Stimulated activated CD8-positive, alpha-beta memory T cell treated with anti-CD3 and anti-CD28 coated beads, Interleukin-12 subunit alpha, Interleukin-12 subunit beta, amount 100 ng/mL, for 24 hours (primary cell): ENCODE results near the gene SLC35G3.
"Not testable (repeated sequence)": the region's sequence is repeated elsewhere in the genome, so short reads cannot be mapped to it uniquely, and the experiment has no call there.

Experiments
- DNase-seq: peaks from one replicate; pipeline ENCODE4 v3.0.0-alpha.2; 2020; ENCODE audit errors: extremely low read depth

Gene SLC35G3

GRCh38 chr17:35210741-35211140 lies 16.5 kb upstream of the SLC35G3 start:
- no peak for DNase-seq

- DNase-seq = not testable (repeated sequence)
Observed at GRCh38 chr17:35202582-35202981, 8.4 kb upstream of the SLC35G3 start.

DNA sequence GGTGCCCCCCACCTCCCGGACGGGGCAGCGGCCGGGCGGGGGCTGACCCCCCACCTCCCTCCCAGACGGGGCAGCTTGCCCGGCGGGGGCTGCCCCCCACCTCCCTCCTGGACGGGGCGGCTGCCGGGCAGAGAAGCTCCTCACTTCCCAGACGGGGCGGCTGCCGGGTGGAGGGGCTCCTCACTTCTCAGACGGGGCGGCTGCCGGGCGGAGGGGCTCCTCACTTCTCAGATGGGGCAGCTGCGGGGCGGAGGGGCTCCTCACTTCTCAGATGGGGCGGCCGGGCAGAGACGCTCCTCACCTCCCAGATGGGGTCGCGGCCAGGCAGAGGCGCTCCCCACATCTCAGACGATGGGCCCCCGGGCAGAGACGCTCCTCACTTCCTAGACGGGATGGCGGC lies 869 bp upstream of the SLC35G3 start:
- not testable (repeated sequence) for DNase-seq

DNA sequence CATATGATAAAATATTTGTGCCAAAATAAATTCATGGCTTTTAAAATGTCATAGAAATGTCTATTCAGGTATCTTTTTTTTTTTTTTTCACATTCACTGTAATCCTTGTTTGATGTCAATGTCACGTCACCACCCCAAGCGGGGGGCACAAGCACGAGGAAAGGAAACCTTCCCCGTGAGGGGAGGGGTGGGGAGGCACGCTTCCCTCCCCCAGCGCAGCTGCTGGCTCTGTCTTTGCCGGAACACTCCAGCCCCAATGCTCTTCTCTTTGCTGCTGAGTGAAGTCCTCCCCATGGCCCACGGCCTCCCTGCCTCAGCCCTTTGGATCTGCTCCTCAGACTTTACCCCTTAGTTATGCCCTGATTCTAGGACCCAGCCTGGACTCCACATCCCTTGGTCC lies 1.5 kb downstream of the SLC35G3 start:
- DNase-seq = no peak

DNA sequence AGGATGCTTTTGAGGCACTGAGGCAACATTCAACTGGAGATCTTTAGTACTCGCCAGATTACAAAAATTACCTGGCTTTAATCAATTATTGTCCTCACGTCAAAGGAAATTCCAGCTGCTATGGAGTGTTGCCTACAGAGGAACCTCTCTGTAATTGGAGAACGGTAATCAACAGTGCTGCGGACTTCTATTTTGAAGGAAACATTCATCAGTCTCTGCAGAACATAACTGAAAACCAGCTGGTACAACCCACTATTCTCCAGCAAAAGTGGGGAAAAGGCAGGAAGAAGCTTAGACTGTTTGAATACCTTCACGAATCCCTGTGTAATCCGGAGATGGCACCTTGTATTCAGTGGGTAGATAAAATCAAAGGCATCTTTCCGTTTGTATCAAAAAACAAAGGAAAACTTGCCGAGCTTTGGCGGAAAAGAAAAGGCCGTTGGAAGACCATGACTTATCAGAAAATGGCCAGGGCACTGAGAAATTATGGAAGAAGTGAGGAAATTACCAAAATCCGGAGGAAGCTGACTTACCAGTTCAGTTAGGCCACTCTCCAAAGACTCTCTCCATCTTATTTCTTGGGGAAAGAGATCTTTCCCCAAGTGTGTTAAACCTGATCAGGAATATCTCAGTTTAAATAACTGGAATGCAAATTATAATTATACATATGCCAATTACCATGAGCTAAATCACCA lies 3.0 kb downstream of the SLC35G3 start:
- DNase-seq = no peak

- no peak for DNase-seq
Observed at GRCh38 chr17:35189291-35189690, 4.9 kb downstream of the SLC35G3 start.

DNA sequence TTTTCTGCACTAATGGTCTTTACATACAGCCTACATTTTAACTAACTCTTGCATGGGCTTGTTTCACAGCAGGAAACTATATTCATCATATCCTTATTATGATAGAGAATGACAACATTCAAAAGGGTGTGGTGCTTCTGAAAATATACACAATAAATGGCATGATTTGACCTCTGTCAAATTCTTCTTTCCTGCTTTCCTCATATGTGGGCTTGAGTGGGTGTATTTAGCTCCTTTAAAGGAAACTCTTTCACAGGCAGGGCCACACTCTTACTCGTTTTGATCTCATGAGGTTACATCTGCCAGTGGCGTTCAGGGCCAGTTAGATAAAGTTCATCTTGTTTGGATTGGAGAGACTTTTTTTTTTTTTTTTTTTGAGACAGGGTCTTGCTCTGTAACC lies 6.1 kb downstream of the SLC35G3 start:
- DNase-seq = no peak

- DNase-seq = no peak
Observed at GRCh38 chr17:35187481-35187880, 6.7 kb downstream of the SLC35G3 start.

DNA sequence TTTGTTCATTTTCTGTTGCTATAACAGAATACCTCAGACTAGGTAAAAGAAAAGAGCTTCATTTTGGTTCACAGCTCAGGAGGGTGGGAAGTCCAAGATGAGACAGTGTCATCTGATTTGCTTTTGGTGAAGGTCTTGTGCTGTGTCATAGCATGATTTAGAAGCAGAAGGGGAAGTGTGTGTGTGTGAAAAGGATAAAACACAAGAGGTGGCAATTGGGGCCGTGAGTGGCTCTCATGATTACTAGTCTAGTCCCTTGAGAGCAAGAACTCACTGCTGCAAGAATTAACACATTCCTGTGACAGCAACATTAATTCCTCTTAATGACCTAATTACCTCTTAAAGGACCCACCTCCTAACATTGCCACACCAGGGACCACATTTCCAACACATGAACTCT lies 8.3 kb downstream of the SLC35G3 start:
- no peak for DNase-seq

- no peak for DNase-seq
Observed at GRCh38 chr17:35184274-35184673, 9.9 kb downstream of the SLC35G3 start.

DNA sequence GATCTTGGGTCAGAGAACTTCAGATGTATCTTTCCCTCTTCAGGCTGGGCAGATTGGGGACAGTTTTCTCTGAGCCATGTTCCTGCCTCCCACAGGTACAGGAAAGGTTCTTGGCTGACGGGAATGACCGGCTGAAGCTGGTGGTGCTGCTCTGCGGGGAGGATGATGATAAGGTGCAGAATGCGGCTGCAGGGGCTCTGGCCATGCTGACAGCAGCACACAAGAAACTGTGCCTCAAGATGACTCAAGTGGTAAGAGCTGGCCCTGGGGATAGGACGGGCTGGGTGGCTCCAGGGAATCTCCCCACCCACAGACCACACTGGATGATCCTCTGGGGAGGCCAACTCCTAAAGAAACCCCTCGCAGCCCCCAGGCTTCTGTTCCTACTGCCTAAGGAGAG lies 10.9 kb downstream of the SLC35G3 start:
- DNase-seq = no peak

DNA sequence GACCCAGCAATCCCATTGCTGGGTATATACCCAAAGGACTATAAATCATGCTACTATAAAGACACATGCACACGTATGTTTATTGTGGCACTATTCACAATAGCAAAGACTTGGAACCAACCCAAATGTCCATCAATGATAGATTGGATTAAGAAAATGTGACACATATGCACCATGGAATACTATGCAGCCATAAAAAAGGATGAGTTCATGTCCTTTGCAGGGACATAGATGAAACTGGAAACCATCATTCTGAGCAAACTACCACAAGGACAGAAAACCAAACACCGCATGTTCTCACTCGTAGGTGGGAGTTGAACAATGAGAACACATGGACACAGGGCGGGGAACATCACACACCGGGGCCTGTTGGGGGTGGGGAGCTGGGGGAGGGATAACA lies 14.8 kb downstream of the SLC35G3 start:
- DNase-seq = not testable (repeated sequence)

DNA sequence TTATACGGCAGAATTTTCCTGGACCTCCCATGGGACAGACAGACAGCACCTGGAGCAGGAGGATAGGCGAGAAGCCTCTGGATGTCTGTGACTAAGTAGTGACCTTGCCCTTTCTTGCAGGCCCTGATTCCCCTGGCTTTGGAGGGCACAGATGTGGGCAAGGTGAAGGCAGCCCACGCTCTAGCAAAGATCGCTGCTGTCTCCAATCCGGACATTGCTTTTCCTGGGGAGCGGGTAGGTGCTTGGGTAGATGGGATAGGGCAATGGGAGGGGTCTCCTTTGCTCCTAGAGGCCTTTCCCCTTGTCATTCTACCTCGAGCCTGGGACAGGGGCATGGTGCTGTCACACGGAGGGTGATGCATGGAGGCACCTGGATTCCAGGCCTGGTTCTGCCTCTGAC lies 17.3 kb downstream of the SLC35G3 start:
- no peak for DNase-seq

GRCh38 chr17:35175638-35176415 lies 18.4 kb downstream of the SLC35G3 start:
- no peak for DNase-seq

DNA sequence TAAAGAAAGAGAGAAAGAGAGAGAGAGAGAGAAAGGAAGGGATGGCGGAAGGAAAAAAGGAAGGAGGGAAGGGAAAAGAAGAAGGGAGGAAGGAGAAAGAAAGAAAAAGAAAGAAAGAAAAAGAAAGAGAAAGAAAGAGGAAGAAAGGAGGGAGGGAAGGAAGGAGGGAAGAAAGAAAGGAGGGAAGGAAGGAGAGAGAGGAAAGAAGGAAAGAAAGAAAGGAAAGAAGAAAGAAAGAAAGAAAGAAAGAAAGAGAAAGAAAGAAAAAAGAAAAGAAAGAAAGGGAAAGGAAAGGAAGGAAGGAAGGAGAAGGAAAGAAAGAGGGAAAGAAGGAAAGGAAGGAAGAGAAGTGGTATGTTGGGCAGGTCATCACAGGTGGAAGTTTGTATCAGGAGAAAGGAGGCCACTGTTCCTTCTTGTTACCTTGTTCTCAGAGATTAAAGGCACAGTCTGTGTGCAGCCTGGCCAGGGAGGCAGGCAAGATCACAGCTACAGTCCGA lies 19.3 kb downstream of the SLC35G3 start:
- DNase-seq = no peak

GRCh38 chr17:35172321-35172720 lies 21.9 kb downstream of the SLC35G3 start:
- not testable (repeated sequence) for DNase-seq

GRCh38 chr17:35171834-35172233 lies 22.4 kb downstream of the SLC35G3 start:
- no peak for DNase-seq

DNA sequence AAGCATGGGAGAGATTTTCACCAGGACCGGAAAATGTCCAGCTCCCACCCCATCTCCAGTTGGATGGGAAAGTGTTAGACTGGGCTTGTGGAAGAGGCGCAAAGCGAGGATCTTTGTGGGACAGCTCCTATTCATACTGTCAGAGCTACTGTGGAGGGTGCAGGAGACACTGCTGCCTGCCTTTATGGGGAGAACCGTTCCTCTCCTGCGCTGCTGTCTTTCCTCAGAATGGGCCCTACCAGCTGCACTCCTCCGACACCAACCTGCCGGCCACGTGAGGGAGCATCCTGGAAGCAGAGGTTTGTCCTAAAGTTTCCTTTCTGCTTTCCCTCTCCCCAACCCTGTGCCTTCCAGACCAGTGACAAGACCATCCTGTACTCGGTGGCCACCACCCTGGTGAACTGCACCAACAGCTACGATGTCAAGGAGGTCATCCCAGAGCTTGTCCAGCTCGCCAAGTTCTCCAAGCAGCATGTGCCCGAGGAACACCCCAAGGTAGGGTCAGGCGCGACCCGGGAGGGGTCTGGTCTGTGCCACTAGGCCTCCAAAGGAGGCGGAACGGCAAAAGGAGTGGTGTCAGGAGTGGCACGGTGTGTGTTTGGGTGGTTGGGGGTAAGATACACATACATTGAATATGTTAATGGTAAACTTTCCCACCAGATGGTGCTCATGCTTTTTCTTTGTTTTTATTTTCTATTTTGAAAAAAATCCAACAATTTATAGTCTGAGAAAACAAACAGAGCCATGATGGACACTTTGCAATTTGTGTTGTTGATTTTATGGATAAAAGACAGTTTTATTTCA lies 23.0 kb downstream of the SLC35G3 start:
- no peak for DNase-seq

DNA sequence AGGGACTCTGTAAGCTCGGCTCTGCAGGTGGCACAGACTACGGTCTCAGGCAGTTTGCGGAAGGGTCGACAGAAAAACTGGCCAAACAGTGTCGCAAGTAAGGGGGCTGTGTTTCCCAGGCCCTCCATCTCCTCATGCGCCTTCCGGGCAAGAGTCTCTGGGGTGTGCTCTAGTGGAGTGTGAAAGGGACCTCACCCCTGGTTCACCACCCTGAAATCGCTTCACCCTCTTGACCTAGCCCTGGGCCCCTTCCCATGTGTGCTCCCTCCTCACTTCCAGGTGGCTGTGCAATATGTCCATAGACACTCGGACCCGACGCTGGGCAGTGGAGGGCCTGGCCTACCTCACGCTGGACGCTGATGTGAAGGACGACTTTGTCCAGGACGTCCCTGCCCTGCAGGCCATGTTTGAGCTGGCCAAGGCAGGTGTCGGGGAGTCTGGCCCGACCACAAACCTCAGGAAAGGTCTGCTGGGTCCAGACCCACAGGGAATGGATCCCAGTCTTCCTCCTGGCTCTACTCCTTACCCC lies 24.3 kb downstream of the SLC35G3 start:
- DNase-seq = no peak

- no peak for DNase-seq
Observed at GRCh38 chr17:35167666-35168065, 26.5 kb downstream of the SLC35G3 start.

DNA sequence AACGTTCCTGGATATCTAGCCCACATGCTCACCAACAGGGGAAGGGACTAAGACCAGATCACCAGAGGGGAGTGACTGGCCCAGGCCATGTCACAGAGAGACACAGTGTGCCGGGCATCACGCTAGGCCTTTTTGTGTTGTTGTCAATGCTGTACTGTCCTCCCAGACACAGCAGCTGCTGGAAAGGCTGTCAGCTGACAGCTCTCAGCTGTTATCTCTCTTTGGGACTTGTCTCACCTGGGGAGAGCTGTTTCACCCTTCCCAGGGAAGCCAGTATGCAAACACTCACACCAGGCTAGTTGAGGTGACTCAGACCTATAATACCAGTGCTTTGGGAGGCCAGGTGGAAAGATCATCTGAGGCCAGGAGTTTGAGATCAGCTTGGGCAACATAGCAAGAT lies 27.1 kb downstream of the SLC35G3 start:
- DNase-seq = no peak

DNA sequence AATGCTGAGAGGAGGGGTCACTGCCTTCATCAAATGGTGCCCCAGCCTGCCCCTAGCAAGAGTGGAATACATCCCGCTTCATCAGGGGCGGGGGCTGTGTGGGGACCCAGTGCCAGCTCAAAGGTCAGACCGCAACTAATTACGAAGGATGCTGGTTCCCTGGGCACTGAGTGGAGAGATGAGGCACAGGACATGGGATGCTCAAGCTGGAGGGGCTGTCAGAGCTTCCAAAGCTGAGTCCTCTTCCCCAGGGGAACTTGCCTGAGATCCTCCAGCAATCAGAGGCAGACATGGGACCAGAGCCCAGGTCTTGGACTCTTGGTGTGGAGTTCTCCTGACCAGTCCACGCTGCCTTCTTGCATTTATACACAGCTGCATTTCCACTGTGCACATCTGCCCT lies 27.7 kb downstream of the SLC35G3 start:
- DNase-seq = no peak
